Chondrocyte (in vitro differentiated cells): Measurements from ENCODE around the gene GRK3. TPM values are rescaled to one million over a fixed set of nuclear protein-coding genes. Genes with fewer than 3 reads are reported as not detected.
"Not testable (repeated sequence)": the region's sequence is repeated elsewhere in the genome, so short reads cannot be mapped to it uniquely, and the experiment has no call there.

Source experiments
- DNase-seq: peaks from one replicate; pipeline ENCODE4 v3.0.0; 2021; ENCODE audit warnings: mixed read lengths, low spot score
- H3K27ac Mint-ChIP-seq: one replicate; pipeline ENCODE4 v1.8.0; 2021; ENCODE audit warnings: mild to moderate bottlenecking, moderate library complexity, mixed read lengths; ENCODE audit not compliant: unreplicated experiment
- H3K27me3 Mint-ChIP-seq: 2 replicates; pipeline ENCODE4 v1.8.0; 2021; ENCODE audit warnings: low read depth, mixed read lengths
- H3K36me3 Mint-ChIP-seq: 2 replicates; pipeline ENCODE4 v1.8.0; 2021; ENCODE audit warnings: low read depth, mixed read lengths
- H3K4me1 Mint-ChIP-seq: 2 replicates; pipeline ENCODE4 v1.8.0; 2021; ENCODE audit warnings: low read depth, mild to moderate bottlenecking, mixed read lengths
- H3K4me3 Mint-ChIP-seq: one replicate; pipeline ENCODE4 v1.8.0; 2021; ENCODE audit warnings: mild to moderate bottlenecking, moderate library complexity, mixed read lengths; ENCODE audit not compliant: unreplicated experiment
- H3K9me3 Mint-ChIP-seq: 2 replicates; pipeline ENCODE4 v1.8.0; 2021; ENCODE audit warnings: low read depth, mixed read lengths
- CTCF ChIP-seq: fragments of 200-600 bp; sonication (generic); IDR thresholded peaks from 2 replicates; pipeline ENCODE4 v1.5.0; 2021; ENCODE audit warnings: antibody characterized with exemption, mild to moderate bottlenecking, moderate library complexity
- total RNA-seq: library from RNA; stranded (reverse); gene quantifications from 3 replicates; pipeline ENCODE4 v1.2.1, GENCODE V29; 2021

GRK3 gene
- total RNA-seq, 1 donor from 2014 or later = 2.0 TPM

- Mint-ChIP-seq H3K27me3 (peaks cover 4% of the 10 kb centered on the region), H3K4me1 (no peaks in the 10 kb centered on the region), H3K9me3 (peaks cover 5% of the 10 kb centered on the region), H3K4me3 (no peak overlapping the region), H3K36me3 (peaks cover 2% of the 10 kb centered on the region), H3K27ac (no peak overlapping the region)
- no peak for DNase-seq
- TF ChIP-seq CTCF = no peak
Measured at GRCh38 chr22:25574736-25575135, 10.3 kb downstream of the GRK3 start.

- not testable (repeated sequence) for H3K27me3 Mint-ChIP-seq, H3K27ac Mint-ChIP-seq, DNase-seq, H3K4me3 Mint-ChIP-seq, H3K36me3 Mint-ChIP-seq, H3K9me3 Mint-ChIP-seq, H3K4me1 Mint-ChIP-seq
Measured at GRCh38 chr22:25575674-25576392, 11.4 kb downstream of the GRK3 start.

GRCh38 chr22:25581452-25581851, 17.0 kb downstream of the GRK3 start:
- H3K27ac Mint-ChIP-seq, H3K36me3 Mint-ChIP-seq: not testable (repeated sequence)

GRCh38 chr22:25582946-25583345, 18.5 kb downstream of the GRK3 start:
- H3K4me1 Mint-ChIP-seq = peaks cover 13% of the 10 kb centered on the region
- TF ChIP-seq CTCF = no peak
- peaks cover 2% of the 10 kb centered on the region for H3K27me3 Mint-ChIP-seq
- no peak for DNase-seq
- peak overlapping the region; percentile 1 for H3K27ac Mint-ChIP-seq
- peaks cover 5% of the 10 kb centered on the region for H3K9me3 Mint-ChIP-seq
- no peak overlapping the region for H3K4me3 Mint-ChIP-seq
- peaks cover 2% of the 10 kb centered on the region for H3K36me3 Mint-ChIP-seq

More at GRCh38 chr22:25581452-25581851, 17.0 kb downstream of the GRK3 start:
- not testable (repeated sequence) for DNase-seq, H3K27me3 Mint-ChIP-seq, H3K4me3 Mint-ChIP-seq, H3K9me3 Mint-ChIP-seq
- peaks cover 13% of the 10 kb centered on the region for H3K4me1 Mint-ChIP-seq

- not testable (repeated sequence) for H3K36me3 Mint-ChIP-seq, H3K27me3 Mint-ChIP-seq, H3K9me3 Mint-ChIP-seq, DNase-seq, H3K27ac Mint-ChIP-seq, H3K4me3 Mint-ChIP-seq
- peaks cover 13% of the 10 kb centered on the region for H3K4me1 Mint-ChIP-seq
Measured at GRCh38 chr22:25584993-25585392, 20.5 kb downstream of the GRK3 start.

- H3K4me3 Mint-ChIP-seq, DNase-seq, H3K27ac Mint-ChIP-seq, H3K36me3 Mint-ChIP-seq, H3K27me3 Mint-ChIP-seq, H3K4me1 Mint-ChIP-seq: not testable (repeated sequence)
- H3K9me3 Mint-ChIP-seq = peaks cover 19% of the 10 kb centered on the region
Measured at GRCh38 chr22:25589664-25590063, 25.2 kb downstream of the GRK3 start.

- not testable (repeated sequence) for H3K27ac Mint-ChIP-seq, H3K27me3 Mint-ChIP-seq, H3K36me3 Mint-ChIP-seq, H3K4me3 Mint-ChIP-seq, H3K4me1 Mint-ChIP-seq, DNase-seq
- peaks cover 19% of the 10 kb centered on the region for H3K9me3 Mint-ChIP-seq
Measured at GRCh38 chr22:25593323-25593722, 28.8 kb downstream of the GRK3 start.

- DNase-seq = no peak
- Mint-ChIP-seq H3K9me3 (peaks cover 7% of the 10 kb centered on the region), H3K27me3 (no peaks in the 10 kb centered on the region), H3K27ac (no peak overlapping the region), H3K4me1 (no peaks in the 10 kb centered on the region), H3K36me3 (peaks cover 3% of the 10 kb centered on the region), H3K4me3 (no peak overlapping the region)
- no peak for TF ChIP-seq CTCF
Measured at GRCh38 chr22:25598609-25599008, 34.1 kb downstream of the GRK3 start.
